GM20431 (cell line): ENCODE data around the gene KDM3B.
"Not testable (repeated sequence)": the region's sequence is repeated elsewhere in the genome, so short reads cannot be mapped to it uniquely, and the experiment has no call there.

Experiments
- in situ Hi-C: fragments of 300-500 bp; cut with MseI, MboI; formaldehyde crosslinking; loops from one replicate; pipeline ENCODE4 v1.15.0; 2020; ENCODE audit warnings: low sequenced_read_pairs; ENCODE audit not compliant: unreplicated experiment

The KDM3B gene

DNA sequence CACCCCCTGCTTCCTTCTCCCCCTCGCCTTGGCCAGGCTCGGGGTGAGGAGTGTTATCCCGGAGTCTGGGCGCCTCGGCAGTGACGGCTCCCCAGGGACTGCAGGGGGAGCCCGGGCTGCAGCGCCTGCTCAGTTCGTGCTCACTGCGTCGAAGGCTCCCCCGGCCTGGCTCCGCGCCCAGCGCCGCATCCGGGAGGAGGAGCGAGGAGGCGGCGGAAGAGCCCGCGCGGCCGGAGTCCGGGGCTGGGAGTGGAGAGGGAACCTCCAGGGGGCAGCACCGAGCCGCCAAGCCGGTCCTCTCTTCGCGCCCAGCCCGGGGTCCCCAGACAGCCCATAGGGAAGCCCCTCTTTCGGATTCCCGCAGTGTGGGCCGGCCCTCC is 111.5 kb downstream of the KDM3B start:
- in situ Hi-C loops, result no loop called here

DNA sequence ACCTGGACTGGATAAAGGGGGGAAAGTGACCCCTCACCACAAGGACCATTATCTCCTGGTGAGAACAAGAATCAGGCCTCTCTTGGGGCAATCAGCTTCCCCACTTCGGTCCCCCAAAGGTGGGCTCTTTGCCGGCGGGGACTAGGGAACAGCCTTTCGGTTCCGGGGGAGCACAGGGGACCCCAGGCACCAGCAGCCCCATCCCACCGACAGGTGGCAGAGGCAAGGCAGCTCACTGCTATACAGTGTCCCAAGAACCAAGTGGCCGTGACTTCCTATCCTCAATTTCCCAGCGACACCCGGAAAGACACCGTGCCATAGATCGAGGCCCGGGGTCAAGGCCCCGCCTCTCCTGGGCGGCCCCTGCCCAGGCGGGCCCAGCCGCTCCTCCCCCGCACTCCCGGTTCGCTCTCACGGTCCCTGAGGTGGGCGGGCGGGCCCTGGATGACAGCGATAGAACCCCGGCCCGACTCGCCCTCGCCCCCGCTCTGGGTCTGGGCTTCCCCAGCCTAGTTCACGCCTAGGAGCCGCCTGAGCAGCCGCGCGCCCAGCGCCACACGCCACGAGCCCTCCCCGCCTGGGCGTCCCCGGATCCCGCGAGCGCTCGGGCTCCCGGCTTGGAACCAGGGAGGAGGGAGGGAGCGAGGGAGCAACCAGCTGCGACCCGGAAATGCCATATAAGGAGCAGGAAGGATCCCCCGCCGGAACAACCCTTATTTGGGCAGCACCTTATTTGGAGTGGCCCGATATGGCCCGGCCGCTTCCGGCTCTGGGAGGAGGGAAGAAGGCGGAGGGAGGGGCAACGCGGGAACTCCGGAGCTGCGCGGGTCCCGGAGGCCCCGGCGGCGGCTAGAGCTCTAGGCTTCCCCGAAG is 112.1 kb downstream of the KDM3B start:
- in situ Hi-C loops, result no loop called here

DNA sequence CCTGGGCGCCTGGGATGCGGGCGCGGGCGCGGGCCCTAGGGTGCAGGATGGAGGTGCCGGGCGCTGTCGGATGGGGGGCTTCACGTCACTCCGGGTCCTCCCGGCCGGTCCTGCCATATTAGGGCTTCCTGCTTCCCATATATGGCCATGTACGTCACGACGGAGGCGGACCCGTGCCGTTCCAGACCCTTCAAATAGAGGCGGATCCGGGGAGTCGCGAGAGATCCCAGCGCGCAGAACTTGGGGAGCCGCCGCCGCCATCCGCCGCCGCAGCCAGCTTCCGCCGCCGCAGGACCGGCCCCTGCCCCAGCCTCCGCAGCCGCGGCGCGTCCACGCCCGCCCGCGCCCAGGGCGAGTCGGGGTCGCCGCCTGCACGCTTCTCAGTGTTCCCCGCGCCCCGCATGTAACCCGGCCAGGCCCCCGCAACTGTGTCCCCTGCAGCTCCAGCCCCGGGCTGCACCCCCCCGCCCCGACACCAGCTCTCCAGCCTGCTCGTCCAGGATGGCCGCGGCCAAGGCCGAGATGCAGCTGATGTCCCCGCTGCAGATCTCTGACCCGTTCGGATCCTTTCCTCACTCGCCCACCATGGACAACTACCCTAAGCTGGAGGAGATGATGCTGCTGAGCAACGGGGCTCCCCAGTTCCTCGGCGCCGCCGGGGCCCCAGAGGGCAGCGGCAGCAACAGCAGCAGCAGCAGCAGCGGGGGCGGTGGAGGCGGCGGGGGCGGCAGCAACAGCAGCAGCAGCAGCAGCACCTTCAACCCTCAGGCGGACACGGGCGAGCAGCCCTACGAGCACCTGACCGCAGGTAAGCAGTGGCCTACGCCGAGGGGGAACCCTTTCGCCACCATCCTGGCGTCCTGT is 113.0 kb downstream of the KDM3B start, which contains the start of gene EGR1:
TSS of gene EGR1 (plus strand) at position 219 of the 864 bp plus-strand sequence. CDS start at position 502, 283 bp downstream.
- in situ Hi-C loops, result no loop called here

DNA sequence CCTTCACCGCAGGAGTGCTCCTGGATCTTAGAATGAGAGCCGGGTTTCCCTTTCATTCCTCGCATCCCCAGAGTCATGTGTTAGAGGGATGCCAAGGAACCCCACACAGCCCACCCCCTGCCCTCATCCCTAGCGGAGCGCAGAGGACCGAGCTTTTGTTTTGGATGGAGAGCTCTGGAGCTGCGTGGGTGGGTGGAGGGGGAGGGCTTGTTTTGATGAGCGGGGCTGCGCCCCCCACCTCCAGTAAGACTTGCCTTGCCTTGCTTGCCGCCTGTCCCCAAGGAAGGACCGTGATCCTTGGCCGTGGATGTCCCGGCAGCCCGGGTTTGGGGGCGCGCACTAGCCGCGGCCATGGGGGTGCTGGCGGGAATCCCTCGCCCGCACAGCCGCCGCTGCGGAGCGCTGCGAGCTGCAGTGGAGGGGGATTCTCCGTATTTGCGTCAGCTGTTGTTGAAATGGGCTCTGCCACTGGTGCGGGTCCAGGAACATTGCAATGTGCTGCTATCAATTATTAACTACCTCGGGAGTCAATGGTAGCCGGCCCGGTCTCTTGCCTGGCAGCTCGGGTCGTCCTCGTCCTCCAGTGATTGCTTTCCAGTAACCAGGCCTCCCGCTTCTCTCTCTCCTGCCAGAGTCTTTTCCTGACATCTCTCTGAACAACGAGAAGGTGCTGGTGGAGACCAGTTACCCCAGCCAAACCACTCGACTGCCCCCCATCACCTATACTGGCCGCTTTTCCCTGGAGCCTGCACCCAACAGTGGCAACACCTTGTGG is 113.8 kb downstream of the KDM3B start:
- in situ Hi-C loops, result no loop called here

DNA sequence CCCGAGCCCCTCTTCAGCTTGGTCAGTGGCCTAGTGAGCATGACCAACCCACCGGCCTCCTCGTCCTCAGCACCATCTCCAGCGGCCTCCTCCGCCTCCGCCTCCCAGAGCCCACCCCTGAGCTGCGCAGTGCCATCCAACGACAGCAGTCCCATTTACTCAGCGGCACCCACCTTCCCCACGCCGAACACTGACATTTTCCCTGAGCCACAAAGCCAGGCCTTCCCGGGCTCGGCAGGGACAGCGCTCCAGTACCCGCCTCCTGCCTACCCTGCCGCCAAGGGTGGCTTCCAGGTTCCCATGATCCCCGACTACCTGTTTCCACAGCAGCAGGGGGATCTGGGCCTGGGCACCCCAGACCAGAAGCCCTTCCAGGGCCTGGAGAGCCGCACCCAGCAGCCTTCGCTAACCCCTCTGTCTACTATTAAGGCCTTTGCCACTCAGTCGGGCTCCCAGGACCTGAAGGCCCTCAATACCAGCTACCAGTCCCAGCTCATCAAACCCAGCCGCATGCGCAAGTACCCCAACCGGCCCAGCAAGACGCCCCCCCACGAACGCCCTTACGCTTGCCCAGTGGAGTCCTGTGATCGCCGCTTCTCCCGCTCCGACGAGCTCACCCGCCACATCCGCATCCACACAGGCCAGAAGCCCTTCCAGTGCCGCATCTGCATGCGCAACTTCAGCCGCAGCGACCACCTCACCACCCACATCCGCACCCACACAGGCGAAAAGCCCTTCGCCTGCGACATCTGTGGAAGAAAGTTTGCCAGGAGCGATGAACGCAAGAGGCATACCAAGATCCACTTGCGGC is 114.6 kb downstream of the KDM3B start:
- in situ Hi-C loops, result no loop called here

DNA sequence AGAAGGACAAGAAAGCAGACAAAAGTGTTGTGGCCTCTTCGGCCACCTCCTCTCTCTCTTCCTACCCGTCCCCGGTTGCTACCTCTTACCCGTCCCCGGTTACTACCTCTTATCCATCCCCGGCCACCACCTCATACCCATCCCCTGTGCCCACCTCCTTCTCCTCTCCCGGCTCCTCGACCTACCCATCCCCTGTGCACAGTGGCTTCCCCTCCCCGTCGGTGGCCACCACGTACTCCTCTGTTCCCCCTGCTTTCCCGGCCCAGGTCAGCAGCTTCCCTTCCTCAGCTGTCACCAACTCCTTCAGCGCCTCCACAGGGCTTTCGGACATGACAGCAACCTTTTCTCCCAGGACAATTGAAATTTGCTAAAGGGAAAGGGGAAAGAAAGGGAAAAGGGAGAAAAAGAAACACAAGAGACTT is 115.2 kb downstream of the KDM3B start:
- in situ Hi-C loops, result no loop called here

DNA sequence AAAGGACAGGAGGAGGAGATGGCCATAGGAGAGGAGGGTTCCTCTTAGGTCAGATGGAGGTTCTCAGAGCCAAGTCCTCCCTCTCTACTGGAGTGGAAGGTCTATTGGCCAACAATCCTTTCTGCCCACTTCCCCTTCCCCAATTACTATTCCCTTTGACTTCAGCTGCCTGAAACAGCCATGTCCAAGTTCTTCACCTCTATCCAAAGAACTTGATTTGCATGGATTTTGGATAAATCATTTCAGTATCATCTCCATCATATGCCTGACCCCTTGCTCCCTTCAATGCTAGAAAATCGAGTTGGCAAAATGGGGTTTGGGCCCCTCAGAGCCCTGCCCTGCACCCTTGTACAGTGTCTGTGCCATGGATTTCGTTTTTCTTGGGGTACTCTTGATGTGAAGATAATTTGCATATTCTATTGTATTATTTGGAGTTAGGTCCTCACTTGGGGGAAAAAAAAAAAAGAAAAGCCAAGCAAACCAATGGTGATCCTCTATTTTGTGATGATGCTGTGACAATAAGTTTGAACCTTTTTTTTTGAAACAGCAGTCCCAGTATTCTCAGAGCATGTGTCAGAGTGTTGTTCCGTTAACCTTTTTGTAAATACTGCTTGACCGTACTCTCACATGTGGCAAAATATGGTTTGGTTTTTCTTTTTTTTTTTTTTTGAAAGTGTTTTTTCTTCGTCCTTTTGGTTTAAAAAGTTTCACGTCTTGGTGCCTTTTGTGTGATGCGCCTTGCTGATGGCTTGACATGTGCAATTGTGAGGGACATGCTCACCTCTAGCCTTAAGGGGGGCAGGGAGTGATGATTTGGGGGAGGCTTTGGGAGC is 115.9 kb downstream of the KDM3B start:
- in situ Hi-C loops, result no loop called here

DNA sequence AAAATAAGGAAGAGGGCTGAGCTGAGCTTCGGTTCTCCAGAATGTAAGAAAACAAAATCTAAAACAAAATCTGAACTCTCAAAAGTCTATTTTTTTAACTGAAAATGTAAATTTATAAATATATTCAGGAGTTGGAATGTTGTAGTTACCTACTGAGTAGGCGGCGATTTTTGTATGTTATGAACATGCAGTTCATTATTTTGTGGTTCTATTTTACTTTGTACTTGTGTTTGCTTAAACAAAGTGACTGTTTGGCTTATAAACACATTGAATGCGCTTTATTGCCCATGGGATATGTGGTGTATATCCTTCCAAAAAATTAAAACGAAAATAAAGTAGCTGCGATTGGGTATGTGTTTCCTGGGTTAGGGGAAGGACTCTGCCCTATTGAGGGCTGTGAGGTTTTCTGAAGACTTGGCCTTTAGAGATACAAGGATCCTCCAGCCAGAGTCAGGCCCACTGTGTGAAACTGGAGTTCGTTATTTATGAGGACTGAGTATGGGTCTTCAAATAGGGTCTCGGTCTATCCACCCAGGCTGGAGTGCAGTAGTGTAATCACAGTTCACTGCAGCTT is 116.6 kb downstream of the KDM3B start:
- in situ Hi-C loops, result no loop called here

DNA sequence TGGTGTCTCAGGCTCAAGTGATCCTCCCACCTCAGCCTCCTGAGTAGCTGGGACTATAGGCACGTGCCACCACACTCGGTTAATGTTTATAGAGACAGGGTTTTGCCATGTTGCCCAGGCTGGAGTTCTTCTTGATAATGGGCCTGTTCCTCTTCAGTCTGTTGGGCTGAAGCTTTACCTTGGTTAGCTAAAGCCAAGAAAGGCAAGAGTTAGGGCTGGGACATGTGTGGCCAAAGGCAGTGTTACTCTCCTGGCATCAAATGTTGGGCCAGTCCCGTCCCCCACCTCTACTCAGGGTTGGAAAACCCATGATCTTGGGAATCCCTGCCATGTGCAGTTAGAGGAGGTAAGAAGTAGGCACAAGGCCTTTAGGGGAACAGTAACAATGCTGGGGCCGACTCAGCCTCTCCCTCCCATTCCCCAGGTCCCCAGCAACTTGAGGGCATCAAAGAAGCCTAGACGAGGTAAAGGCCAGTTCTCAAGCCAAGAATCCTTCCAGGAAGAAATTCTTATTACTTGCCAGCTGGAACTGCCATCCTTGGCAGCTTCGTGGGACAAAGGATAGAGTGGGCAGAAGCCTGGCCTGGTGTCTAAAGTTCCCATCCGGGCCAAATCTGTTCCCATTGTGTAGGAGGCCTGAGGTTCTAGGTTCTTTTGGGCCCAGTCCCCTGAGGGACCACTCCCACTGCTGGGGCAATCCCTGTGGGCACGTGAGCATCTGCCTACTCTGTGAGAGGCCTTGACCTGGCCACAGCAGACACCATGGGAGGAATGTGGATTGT is 117.2 kb downstream of the KDM3B start:
- in situ Hi-C loops, result no loop called here

DNA sequence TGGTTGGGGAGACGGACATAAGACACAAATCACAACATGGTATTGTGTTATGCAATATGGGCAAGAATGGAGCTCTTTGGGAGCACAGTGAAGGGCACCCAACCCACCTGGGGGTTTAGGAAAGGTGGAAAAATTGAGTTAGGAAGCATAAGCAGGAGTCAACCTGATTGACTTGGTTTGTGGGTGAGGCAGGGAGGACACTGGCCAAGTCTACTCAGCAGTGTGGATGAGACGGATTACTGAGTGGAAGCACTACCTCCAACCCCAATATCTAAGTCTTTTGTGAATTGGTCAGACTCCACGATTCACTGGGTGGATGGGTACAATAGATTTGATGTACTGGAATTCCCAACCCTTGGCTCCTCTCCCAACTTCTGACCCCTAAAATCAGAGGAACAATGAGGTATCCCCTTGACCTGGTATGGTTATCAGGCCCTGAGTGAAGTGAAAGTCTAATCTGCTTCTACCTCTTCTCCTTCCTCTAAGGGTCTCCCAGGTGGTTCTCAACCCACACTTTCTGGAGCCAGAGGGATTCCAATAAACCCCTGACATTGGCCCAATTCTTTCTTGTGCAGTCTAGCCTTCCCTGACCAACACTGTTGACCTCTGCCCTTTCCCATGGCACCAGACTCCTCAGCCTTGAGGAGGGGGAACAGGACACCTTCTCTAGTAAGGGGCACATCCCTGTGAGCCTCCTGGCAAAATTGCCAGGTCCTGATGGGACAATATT is 118.0 kb downstream of the KDM3B start:
- in situ Hi-C loops, result no loop called here

DNA sequence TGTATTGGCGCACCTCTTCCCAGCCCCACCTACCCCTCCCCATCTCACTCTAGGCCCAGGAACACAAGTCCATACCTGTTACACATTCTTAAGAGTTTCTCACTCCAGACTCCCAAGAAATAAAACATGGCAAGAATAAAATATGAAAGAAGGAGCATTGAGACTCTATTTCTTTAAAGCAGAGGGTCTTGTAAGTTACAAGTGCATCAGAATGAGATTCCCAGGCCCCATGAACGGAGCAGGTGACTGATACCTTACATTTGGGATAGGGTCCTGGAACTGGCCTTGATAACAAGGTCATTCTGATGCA is 118.5 kb downstream of the KDM3B start:
- in situ Hi-C loops, result no loop called here

DNA sequence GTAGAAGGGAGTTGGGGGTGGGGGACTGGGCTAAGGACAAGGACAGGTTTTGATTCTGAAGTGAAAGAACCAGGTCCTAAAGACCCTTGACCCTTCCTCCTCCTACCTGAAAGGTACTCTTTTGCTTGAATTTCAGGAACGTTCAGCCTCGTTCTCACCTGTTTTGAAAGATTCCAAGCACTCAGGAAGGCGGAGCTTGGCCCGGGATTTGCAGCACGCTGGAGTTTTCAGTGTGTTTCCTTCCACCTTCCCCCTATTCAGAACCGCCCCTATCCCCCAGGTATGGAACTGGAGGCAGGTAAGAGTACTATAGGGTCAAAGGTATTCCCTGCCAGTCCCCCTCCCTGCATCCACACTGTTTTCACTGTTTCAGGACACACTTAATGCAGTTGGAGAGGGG is 119.9 kb downstream of the KDM3B start:
- in situ Hi-C loops, result no loop called here

DNA sequence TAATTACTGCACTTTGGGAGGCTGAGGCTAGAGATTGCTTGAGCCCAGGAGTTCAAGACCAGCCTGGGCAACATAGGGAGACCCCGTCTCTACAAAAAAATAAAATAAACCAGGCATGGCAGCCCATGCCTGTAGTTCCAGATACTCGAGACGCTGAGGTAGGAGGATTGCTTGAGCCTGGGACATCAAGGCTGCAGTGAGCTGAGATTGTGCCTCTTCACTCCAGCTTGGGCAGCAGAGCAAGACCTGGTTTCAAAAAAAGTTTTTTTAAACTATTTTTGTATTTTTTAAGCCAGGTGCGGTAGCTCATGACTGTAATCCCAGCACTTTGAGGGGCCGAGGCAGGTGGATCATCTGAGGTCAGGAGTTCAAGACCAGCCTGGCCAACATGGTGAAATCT is 120.7 kb downstream of the KDM3B start:
- in situ Hi-C loops, result not testable (repeated sequence)

DNA sequence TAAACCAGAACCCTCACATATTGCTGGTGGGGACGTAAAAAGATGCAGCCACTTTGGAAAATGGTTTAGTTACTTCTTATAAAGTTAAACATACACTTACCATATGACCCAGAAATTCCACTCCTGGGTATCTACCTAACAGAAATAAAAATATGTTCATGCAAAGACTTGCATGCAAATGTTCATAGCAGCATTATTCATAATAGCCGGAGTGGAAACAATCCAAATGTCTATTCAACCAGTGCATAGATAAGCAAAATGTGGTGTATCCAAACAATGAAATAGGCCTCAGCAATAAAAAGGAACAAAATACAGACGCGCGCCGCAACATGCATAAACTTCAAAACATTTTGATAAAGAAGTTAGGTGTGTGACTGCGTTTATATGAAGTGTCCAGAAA is 124.4 kb downstream of the KDM3B start:
- in situ Hi-C loops, result no loop called here

DNA sequence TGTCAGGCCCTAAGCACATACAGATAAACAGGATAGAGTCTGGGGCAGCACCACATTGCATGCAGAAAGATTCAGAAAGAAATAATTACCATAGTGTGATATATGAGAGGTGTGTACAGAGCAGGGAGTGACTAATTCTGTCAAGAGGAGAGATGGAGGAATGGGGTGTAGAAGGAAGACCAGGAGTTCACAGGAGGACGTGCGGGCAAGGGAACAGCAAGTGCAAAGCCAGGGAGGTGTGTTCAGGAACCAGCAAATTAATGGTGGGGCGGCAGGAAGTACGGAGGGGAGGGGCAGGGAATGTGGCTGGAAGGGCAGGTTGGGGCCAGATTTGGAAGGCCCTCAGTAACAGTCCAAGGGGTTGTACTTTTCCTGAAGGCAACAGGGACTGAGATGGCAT is 130.2 kb downstream of the KDM3B start:
- in situ Hi-C loops, result no loop called here
